GM15510 (cell line): Measurements from ENCODE around the gene BRCC3.

Experiments
- POLR2A ChIP-seq: IDR thresholded peaks from 3 replicates; pipeline ENCODE4 v1.6.1; 2011; ENCODE audit warnings: borderline replicate concordance; ENCODE audit not compliant: insufficient read length; ENCODE audit errors: extremely low read depth

Gene BRCC3

DNA sequence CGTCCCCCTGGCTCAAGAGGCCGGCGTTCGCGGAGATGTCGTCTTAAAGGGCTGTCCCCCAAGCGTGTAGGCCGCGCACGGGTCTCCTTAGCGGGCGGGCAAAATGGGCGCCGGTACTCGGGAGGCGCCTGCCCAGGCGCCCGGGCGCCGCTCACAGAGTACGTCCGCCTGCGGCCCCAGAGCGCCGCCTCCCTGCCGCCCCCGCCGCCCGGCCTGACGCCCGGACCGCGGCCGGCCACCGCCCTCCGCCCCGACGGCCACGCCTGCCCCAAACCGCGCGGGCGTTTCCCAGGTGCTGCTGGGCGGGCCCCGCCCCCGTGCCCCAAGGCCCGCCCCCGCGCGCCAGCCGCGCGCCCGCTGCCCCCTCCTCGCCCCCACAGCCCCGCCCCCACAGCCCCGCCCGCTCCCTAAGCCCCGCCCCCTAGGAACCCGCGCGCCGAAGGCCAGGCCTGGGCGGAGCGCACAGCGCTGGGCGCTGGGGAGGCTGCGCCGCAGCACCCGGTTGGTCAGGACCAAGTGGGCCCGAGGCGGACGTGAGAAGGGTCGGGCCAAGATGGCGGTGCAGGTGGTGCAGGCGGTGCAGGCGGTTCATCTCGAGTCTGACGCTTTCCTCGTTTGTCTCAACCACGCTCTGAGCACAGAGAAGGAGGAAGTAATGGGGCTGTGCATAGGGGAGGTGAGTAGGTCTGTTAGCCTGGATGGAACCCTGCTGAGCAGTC, at the start of gene BRCC3, which contains the start of the genes CMC4 and MTCP1:
TSS of gene BRCC3 (plus strand) at position 534 of the 719 bp plus-strand sequence. CDS start at position 554, 20 bp downstream.
TSS of gene CMC4 (minus strand) at position 162 of the 719 bp plus-strand sequence. CDS start 7,113 bp downstream, outside the sequence.
TSS of gene MTCP1 (minus strand) at position 162 of the 719 bp plus-strand sequence. CDS start 5,126 bp downstream, outside the sequence.
- peak; percentile 72 for TF ChIP-seq POLR2A

DNA sequence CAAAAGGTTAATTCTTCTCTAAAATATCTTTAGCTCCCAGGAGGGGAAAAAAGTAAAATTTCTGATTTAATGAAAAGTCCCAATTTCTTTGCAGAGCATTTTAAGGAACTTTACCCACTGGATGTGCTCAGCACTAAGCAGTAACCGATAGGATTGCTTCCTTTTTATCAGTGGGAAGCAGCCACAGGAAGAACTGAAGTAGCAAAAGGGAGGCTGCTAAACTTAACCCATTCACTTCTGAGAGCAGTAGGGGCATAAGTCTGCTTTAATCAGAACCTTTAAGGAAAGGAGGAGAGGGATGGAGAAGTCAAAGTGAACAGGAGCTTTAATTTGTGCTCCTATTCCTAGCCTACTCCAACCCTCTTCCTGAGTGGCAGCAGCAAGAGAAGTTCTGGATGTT, 48.7 kb upstream of the BRCC3 start, which contains the start of gene F8:
TSS of gene F8 (minus strand) at position 139 of the 400 bp plus-strand sequence. CDS start 171 bp downstream, outside the sequence.
- no peak for TF ChIP-seq POLR2A

DNA sequence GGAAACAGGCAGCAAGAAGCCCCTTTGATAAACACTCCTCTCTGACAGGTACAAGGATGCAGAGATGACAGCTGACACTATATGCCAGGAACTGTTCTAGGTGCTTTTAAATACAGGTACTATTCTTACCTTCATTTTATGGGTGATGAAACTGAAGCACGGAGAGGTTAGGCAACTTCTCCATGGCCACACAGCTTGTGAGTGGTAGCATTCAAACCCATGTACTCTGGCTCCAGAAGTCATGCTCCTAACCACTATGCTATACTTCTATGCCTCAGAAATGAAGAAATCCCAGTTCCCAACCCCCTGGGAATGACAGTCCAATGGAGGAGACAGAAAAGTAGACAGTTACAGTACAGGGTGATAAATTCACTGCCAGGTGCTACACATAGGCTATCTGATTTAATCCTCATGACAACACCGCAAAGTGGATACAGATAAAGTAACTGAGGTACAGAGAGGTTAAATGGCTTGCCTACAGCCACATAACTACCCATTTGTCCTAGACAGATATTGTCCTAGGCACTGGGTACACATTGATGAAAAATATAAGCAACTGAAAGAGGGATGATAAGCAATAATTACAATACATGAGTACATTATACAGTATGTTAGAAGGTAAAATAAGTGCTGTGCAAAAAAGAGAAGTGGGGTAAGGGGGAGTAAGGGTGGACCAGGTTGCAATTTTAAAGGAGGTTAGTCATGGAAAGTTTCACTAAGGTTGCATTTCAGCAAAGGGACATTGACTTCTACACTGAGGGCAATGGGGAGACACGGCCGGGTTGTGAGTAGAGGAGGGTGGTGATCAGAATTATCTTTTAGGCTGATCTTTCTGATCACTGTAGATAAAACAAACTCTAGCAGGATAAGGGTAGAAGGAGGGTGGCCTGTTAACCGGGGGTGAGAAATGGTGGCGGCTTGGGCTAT, 47.1 kb upstream of the BRCC3 start:
- no peak for TF ChIP-seq POLR2A

DNA sequence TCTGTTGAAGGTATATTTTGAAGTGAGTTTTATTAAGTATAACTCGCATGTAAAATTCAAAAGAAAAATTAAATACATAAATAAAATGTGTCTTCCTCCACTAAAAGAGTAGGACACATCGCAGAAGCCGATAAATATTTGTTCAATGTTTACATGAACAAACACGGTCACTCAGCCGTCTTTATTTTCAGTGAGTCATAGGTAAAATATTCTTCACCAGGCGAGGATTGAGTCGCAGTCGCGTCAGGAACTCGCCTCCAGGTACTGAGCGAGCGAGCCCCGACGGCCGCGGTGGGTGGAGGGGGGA, 44.9 kb upstream of the BRCC3 start:
- TF ChIP-seq POLR2A, result no peak

DNA sequence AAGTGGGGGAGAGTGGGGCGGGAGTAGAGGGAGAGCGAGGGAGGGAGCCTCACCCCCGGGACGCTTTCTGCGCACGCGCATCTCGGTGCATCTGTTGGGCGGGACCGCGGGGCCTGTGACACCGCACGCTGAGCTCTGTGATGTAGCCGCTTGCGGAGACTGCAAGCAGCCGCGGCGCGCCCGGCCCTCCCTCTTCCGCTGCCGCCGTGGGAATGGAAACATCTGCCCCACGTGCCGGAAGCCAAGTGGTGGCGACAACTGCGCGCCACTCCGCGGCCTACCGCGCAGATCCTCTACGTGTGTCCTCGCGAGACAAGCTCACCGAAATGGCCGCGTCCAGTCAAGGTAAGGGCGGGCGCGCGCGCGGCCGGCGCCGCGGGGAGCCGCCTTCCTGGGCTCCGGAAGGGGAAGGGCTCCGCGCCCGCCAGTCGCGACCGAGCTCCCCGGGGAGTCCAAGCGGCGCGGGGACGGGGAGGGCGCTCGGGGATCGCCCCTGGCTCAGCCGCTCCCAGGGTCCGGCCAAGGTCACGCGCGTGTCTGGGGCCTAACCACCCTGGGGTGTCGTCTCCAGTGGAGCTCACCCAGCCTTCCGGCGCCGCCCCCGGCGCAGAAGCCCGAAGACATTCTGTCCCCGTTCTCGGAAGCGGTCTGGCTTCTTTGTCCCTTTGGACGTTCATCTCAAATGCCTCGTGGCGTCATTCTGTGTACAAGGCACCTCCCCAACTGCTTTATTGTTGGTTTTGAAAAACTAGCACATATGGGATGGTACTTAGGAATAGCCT, 44.4 kb upstream of the BRCC3 start, which contains the start of gene FUNDC2:
TSS of gene FUNDC2 (plus strand) at position 118 of the 782 bp plus-strand sequence. CDS start at position 213, 95 bp downstream.
- peak; percentile 64 for TF ChIP-seq POLR2A

DNA sequence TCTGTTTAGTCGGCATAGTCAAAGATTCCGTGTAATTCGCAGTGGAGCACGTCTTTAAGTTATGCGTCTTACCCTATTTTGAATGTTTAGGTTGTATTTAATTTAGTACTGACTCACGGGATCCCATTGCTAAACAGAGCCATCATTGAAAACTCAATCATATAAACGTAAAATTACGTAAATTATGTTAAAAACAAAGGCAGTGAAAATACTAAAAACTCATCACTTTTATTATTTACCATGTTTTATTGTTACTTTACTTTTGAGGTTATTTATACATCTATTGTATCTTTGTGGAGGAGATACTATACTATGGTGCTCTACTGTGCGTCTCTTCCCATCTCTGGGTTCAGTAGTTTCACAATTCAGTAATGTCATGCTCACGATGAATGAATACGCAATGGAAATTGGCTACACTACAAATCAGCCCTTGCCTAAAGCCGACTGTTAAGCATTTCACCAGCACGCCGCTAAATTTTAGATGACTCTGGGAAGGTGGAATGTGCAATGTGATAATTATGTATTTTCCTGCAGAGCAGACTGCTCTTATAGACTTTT, 43.7 kb upstream of the BRCC3 start:
- TF ChIP-seq POLR2A, result no peak

DNA sequence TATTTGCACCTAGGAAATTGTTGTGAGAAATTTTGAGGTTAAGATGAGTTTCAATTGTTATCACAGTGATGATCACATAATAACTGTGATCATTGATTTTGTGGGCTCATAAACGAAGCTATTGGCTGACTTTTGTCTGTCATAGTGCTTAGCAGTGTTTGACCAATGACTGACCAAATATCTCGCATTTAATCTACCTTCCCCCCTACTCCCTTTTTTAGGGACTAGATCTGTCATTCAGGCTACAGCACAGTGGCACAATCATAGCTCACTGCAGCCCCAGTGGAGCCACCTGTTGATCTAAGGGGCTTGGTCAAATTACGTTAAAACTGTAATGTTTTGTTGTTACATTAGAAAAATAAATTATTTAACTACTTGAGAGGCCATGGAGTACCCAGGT, 43.2 kb upstream of the BRCC3 start:
- TF ChIP-seq POLR2A, result no peak

DNA sequence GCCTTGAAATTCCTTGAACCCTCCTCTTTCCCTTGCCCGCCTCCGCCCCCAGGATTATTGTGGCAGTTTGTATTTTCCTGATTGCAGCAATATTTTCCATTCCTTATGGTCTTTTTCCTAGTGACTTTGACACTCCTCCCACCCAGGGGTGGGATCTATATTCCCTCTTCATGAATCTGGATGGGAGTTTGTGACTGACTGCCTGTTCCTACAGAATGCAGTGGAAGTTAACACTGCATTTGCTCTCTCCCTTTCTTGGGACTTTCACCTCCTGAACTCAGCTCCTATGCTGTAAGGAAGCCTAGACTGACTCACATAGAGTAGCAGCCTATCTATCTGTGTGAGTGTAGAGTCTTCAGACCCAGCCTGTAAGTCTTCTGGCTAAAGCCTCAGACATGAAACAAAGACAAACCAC, 42.4 kb upstream of the BRCC3 start:
- no peak for TF ChIP-seq POLR2A

DNA sequence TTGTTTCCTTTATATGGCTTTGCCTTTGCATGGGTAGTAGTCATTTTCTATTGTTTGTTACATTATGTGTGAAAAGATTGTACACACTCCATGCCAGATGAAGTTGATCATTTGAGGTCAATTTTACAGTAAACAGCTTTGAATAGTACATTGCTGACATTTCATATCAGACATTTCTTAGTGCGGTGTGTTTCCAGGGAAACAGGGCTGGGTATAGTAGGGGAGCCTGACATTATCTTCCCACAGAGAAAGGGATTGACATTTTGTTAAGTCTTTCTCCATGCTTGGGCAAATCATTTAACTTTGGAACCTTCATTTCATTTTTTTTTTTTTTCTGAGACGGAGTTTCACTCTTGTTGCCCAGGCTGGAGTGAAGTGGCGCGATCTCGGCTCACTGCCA, 39.7 kb upstream of the BRCC3 start:
- TF ChIP-seq POLR2A, result no peak

DNA sequence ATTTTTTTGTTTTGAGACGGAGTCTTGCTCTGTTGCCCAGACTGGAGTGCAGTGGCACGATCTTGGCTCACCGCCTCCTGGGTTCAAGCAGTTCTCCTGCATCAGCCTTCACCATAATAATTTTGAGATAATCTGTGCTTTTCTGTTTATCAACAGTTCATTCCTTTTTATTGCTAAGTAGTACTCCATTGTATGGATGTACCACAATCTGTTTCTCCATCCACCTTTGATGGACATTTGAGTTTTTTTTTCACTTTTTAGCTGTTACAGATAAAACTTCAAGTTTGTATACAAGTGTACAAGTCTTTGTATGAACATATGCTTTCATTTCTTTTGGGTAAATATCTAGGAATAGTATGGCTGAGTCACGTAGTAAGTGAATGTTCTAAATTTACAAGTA, 35.6 kb upstream of the BRCC3 start:
- no peak for TF ChIP-seq POLR2A

DNA sequence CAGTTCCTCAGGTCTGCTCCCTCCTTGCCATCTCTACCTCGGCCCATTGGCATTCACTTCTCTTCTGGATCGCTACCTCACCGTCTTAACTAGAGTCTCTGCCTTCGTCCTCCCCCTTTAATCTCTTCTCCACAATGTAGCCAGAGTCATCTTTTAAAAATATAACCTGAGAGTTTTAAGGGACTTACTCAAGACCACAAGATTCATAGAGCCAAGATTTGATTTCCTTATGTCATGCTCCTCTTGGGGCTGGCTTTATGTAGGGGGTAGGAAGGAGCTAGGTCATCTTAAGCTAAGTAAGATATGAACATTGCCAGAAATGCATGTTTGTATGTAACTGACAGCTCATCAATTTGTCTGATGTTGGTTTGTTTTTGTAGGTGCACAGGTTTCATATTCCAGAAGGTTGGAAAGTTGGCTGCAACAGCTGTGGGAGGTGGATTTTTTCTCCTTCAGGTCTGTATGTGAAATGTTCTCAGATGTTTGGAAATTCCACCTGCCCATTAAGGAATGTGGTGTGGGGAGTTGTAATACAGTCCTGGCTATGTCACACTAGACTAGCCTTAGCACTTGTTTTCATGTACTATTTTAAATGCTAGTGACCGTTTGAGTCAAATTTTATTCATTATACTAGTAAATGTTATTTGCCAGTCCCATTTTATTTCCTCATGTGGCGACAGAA, 25.0 kb upstream of the BRCC3 start:
- no peak for TF ChIP-seq POLR2A

DNA sequence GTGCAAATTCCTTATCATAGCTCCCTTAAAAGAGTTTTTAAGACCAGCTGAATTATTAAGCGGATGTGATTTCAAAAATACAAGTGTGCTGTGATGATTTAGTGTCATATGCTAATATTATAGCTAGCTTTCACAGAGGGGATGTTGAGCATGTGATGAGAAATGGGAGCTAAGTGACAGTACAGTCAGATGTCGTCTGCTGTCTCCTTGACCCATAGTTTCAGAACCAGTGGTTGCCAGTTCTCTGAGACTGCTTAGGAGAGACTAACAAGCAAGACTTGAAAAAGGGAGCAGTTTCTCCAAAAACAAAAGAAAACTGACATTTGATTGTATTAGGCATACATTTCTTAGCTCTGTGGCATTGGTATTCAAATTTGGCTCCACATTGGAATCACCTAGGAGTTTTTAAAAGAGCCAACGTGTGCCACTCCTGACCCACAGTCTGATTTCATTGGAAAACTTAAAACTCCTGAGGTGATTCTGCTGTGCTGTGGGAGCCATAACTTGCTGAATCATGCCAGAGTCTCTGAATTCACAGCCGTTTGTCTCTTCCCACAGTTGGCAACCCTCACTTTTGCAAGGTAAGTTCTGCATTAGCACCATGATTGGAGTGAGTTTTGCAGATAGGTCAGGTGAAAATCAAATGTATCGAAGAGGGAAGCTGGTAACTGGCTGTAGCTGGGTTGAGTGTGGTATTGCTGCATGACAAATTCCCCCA, 24.3 kb upstream of the BRCC3 start:
- TF ChIP-seq POLR2A, result no peak

DNA sequence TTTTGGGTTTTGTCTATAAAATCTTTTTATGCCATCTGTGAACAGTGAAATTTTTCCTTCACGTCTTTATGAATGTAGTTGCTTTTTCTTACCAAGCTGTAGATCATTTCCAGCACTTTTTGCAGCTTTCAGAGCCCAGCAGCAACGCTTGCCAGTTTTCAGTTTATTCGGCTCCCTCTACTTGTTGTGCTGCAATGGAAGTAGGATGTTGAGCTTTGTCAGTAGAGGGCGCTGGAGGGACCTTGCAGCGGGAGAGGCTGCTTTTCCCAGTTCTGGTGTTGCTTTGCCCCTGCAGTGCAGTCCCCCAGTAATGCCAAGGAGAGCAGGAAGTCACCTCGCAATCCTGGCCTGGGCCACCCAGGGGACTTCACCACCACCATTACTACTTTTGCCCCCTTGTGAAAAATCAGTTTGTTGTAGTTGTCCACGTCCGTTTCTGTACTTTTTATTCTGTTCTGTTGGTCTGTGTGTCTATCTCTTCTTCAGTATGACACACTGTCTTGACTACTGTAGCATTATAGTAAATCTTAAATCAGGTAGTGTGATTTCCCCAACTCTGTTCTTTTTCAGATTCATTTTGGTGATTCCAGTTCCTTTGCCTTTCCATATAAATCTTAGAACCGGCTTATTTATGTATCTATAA, 22.2 kb upstream of the BRCC3 start:
- TF ChIP-seq POLR2A, result no peak

DNA sequence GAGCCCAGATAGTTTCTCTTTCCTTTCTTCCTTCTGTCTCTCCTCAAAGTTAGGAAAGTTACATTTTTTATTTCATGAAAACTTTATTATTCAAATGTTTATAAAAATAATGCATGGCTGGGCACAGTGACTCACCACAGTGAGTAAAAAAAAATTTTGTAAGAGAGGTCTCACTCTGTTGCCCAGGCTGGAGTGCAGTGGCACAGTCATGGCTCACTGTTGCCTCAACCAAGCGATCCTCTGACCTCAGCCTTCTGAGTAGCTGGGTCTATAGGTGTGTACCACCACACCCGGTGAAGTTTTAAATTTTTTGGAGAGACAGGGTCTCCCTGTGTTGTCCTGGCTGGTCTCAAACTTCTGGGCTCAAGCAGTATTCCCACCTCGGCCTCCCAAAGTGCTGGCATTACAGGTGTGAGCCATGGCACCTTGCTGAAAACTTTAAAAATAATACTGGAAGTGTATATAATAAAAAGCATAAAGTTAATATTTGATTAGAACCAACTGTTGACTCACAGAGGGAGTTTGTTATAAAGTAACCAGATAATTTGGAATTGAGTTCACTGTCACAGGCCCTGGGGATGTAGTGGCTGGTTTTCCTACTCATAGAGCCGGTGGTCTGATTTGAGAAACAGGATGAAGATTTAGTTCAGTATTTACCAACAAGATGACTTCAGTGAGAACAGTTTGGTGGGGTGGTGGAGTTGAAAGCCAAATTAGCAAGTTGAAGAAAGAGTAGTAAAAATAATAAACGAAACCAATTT, 18.4 kb upstream of the BRCC3 start:
- TF ChIP-seq POLR2A, result no peak
